Stomach (tissue), 4 donors: ENCODE results near the gene CST4.

ENCODE experiments used
- EP300 ChIP-seq: sonication (generic); formaldehyde crosslinking; IDR thresholded peaks from one replicate; pipeline ENCODE4 v1.6.1; 2017; ENCODE audit warnings: antibody characterized with exemption
- POLR2A ChIP-seq, 4 donors: fragments of 450-650 bp; IDR thresholded peaks; one replicate each; pipeline ENCODE4 v1.6.1; 2016; ENCODE audit warnings: antibody characterized with exemption in 4 of 4, control low read depth in 2 of 4, mild to moderate bottlenecking in 1 of 4, moderate library complexity in 1 of 4
- TF ChIP-seq, protein P1 (sequence below), 7 experiments: fragments of 450-650 bp in 4 of 7; fragments of 200-600 bp in 3 of 7; sonication (generic) in 3 of 7; IDR thresholded peaks; one replicate each; pipeline ENCODE4 v1.5.1; 2016 to 2019; ENCODE audit warnings: antibody characterized with exemption in 7 of 7, control low read depth in 2 of 7, mild to moderate bottlenecking in 1 of 7

DNA sequence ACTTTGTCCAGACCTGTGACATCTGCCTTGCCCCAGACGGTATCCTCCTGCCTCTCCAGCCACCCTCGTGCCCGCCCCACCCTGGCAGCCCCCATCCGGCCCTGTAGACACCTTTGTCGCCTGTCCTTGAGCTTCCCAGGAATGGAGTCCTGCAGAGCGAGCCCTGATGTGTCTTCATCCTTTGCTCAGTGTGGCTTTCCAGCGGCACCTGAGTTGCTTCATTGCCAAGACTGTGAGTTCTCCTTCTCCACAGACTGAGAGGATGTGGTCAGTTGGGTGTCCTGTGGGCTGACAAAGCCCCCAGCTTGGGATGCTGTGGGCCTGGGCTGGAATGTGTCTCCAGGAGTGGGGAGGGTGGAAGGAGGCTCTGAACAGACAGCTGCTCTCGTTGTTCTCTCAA is 1.7 kb upstream of the CST4 start:
- TF ChIP-seq, protein P1, sequence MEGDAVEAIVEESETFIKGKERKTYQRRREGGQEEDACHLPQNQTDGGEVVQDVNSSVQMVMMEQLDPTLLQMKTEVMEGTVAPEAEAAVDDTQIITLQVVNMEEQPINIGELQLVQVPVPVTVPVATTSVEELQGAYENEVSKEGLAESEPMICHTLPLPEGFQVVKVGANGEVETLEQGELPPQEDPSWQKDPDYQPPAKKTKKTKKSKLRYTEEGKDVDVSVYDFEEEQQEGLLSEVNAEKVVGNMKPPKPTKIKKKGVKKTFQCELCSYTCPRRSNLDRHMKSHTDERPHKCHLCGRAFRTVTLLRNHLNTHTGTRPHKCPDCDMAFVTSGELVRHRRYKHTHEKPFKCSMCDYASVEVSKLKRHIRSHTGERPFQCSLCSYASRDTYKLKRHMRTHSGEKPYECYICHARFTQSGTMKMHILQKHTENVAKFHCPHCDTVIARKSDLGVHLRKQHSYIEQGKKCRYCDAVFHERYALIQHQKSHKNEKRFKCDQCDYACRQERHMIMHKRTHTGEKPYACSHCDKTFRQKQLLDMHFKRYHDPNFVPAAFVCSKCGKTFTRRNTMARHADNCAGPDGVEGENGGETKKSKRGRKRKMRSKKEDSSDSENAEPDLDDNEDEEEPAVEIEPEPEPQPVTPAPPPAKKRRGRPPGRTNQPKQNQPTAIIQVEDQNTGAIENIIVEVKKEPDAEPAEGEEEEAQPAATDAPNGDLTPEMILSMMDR (IDR thresholded peaks at IDR 0.05), result no peak
- TF ChIP-seq EP300 (no peak), POLR2A (IDR thresholded peaks at IDR 0.05) (no peak)
